ENCODE data around the gene KAT6B.

Gene KAT6B

DNA sequence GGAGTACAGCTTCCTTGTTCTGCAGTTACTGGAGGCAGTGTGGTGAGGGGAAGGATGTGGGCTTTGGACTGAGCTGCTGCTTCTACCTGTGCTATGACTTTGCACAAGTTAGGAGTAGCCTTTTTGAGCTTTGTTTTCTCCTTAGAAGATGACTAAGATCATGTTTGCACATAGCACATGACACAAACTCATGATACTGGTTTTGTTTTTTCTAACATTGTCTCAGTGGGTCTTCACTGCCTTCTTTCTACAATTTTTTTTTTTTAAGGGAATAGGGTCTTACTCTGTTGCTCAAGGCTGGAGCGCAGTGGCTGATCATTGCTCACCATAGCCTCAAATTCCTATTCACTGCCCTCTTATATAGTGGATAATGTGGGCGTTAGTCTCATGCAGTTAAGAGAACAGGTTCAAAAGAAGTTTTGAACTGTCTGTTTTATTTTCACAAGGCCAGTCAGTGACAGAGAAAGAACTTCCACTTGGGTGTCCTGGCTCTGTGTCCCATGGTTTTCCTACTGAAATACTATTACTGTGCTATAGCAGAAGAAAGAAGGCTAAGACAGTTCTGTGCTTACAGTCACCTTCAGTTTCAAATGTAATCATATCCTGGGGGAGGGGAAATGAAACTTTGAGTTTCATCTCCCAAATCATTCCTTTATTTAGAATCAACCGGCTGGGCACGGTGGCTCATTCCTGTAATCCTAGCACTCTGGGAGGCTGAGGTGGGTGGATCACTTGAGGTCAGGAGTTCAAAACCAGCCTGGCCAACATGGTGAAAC lies 72.0 kb downstream of the KAT6B start:
- no peak overlapping the region for H3K4me3 ChIP-seq (ENCODE audit: low read depth, low read length)
- DNase-seq (ENCODE audit: low read depth): peak; percentile 16
- TF ChIP-seq, protein P1, sequence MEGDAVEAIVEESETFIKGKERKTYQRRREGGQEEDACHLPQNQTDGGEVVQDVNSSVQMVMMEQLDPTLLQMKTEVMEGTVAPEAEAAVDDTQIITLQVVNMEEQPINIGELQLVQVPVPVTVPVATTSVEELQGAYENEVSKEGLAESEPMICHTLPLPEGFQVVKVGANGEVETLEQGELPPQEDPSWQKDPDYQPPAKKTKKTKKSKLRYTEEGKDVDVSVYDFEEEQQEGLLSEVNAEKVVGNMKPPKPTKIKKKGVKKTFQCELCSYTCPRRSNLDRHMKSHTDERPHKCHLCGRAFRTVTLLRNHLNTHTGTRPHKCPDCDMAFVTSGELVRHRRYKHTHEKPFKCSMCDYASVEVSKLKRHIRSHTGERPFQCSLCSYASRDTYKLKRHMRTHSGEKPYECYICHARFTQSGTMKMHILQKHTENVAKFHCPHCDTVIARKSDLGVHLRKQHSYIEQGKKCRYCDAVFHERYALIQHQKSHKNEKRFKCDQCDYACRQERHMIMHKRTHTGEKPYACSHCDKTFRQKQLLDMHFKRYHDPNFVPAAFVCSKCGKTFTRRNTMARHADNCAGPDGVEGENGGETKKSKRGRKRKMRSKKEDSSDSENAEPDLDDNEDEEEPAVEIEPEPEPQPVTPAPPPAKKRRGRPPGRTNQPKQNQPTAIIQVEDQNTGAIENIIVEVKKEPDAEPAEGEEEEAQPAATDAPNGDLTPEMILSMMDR (conservative IDR thresholded peaks at IDR 0.05; ENCODE audit: low read depth, low read length): no peak

DNA sequence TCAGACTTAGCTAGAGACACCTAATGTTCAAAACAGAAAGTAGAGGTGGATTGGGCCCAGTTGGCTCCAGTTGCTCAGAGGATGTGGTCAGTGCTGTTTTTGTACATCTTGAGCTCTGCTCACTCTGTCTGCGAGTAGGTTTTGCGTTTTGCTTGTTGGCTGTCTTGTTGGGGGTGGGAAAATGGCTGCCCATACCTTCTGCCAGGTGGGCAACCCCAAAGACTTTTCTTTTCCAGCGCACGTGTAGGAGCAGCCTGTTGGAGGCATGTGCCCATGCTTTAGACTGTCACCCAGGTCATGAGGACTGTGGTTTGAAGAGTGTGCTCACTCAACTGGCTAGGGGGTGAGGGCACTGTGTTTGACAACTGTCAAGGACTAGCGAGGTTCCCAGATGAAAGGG lies 73.9 kb downstream of the KAT6B start:
- TF ChIP-seq, protein P1 (conservative IDR thresholded peaks at IDR 0.05; ENCODE audit: low read depth, low read length): no peak
- DNase-seq (ENCODE audit: low read depth): no peak
- H3K4me3 ChIP-seq (ENCODE audit: low read depth, low read length): no peak overlapping the region

DNA sequence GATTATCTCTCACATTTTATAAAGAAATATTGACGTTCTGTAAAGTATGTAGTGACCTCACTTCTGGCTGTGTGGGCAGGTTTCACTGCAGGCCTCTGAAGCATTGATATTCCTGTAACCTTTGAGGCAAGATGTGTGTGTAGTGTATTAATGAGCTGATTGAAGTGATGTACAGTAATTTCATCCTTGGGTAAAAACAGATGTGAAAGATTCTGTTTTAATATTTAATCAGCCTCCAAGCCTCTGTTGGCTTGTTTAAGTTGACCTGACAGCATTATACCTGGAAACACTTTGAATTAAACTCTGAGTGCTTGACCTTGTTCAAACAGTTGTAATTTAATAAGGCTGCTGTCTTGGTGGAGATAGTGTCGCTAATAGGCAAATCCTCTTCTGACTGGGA lies 74.9 kb downstream of the KAT6B start:
- H3K4me3 ChIP-seq (ENCODE audit: low read depth, low read length): no peak overlapping the region
- TF ChIP-seq, protein P1 (conservative IDR thresholded peaks at IDR 0.05; ENCODE audit: low read depth, low read length): no peak
- DNase-seq (ENCODE audit: low read depth): no peak

DNA sequence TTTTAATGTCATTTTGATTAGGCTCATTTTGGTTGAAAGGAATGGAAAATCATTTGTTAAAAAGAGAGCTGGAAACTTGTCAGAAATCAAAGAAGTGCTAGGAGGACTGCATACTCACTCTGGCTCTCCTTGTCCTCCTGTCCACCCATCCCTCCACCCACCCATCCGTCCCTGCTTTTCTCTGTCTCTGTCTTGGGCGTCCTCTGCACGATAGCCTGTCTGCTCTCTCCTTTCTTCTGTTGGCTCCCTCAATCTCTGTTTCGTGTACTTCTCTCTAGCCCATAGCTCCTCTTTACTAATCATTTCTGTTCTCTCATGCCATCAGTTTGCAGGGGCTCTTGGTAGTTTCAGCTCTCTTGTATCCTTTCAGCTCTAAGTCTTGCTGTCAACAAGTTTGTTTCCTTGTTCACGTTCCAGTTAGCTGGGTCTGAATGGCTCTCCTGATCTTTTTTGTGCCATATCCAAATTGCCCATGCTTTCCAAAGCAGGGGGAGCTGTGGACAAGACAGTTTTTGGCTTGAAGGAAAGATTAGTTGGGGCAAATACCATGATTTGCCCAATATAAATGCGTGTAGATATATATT lies 75.6 kb downstream of the KAT6B start:
- DNase-seq (ENCODE audit: low read depth): no peak
- TF ChIP-seq, protein P1 (conservative IDR thresholded peaks at IDR 0.05; ENCODE audit: low read depth, low read length): no peak
- no peak overlapping the region for H3K4me3 ChIP-seq (ENCODE audit: low read depth, low read length)

DNA sequence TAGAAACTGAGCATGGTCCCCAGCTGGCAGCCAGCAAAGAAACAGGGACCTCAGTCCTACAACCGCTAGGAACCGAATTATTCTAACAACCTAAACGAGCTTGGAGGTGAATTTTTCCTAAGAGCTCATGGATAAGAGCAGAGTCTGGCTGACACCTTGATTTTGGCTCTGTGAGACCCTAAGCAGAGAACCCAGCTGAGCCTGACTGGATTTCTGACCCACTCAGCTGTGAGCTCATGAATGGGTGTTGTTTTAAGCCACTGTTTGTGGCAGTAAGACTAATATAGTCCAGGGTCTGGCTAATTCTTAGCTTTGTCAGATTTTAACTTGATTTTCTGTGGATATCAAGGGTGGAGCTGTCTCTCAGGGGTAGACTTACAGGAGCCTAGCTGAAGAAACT lies 77.1 kb downstream of the KAT6B start:
- DNase-seq (ENCODE audit: low read depth): no peak

DNA sequence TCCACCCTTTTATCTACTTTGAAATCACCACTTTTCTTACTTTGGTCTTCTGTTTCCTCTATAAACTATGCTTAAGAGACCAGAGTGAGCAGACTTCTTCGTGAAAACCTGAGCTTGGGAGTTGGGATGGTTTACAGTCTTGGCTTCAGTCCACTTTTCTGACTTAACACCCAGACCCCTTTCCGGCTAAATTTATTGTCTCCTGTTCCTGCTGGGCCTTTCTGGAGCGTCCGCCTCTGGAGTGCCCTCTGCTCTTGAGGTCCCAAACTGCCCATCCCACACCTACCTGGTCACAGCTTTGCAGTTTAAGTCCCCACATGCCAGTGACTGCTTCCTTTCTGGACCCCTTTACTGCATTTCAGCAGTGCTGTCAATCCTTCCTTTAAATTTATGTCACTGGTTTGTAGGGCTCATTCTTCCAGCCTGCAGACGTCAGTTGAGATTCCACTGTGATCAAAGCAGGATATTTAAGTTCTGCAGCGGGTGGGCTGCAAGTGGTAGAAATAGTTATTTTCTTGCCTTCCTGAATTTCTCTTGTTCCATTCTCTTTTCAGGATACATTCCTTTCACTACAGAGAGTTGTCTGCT lies 80.3 kb downstream of the KAT6B start:
- DNase-seq (ENCODE audit: low read depth): no peak
- no peak overlapping the region for H3K4me3 ChIP-seq (ENCODE audit: low read depth, low read length)
- TF ChIP-seq, protein P1 (conservative IDR thresholded peaks at IDR 0.05; ENCODE audit: low read depth, low read length): no peak

More for the DNA sequence above, 77.1 kb downstream of the KAT6B start:
- no peak overlapping the region for H3K4me3 ChIP-seq (ENCODE audit: low read depth, low read length)
- TF ChIP-seq, protein P1 (conservative IDR thresholded peaks at IDR 0.05; ENCODE audit: low read depth, low read length): no peak

All from choroid plexus epithelial cell (primary cell).